ENCODE data around the gene WHRN.

The WHRN gene

GRCh38 chr9:114477642-114478041, 27.6 kb downstream of the WHRN start:
- Histone ChIP-seq H3K36me3 (ENCODE audit: insufficient read depth, low read length) (no peaks in the 10 kb centered on the region), H3K9me3 (ENCODE audit: control insufficient read depth, insufficient read depth, low read length) (no peaks in the 10 kb centered on the region), H3K9ac (ENCODE audit: low read depth, low read length) (no peak overlapping the region), H3K4me1 (ENCODE audit: insufficient read depth, low read length) (peaks cover 8% of the 10 kb centered on the region; the same call in 1 of the 2 replicates)

GRCh38 chr9:114476891-114477469, 28.3 kb downstream of the WHRN start:
- Histone ChIP-seq H3K9ac (ENCODE audit: low read depth, low read length) (no peak overlapping the region), H3K36me3 (ENCODE audit: insufficient read depth, low read length) (no peaks in the 10 kb centered on the region), H3K9me3 (ENCODE audit: control insufficient read depth, insufficient read depth, low read length) (no peaks in the 10 kb centered on the region), H3K4me1 (ENCODE audit: insufficient read depth, low read length) (peaks cover 8% of the 10 kb centered on the region; the same call in 1 of the 2 replicates)

GRCh38 chr9:114475412-114476135, 29.7 kb downstream of the WHRN start:
- Histone ChIP-seq H3K4me1 (ENCODE audit: insufficient read depth, low read length) (peaks cover 8% of the 10 kb centered on the region; the same call in 1 of the 2 replicates), H3K9me3 (ENCODE audit: control insufficient read depth, insufficient read depth, low read length) (no peaks in the 10 kb centered on the region), H3K9ac (ENCODE audit: low read depth, low read length) (no peak overlapping the region), H3K36me3 (ENCODE audit: insufficient read depth, low read length) (no peaks in the 10 kb centered on the region)

- Histone ChIP-seq H3K36me3 (ENCODE audit: insufficient read depth, low read length) (no peaks in the 10 kb centered on the region), H3K9me3 (ENCODE audit: control insufficient read depth, insufficient read depth, low read length) (no peaks in the 10 kb centered on the region), H3K4me1 (ENCODE audit: insufficient read depth, low read length) (peaks cover 8% of the 10 kb centered on the region; the same call in 1 of the 2 replicates), H3K9ac (ENCODE audit: low read depth, low read length) (no peak overlapping the region)
These were observed 30.8 kb downstream of the WHRN start for GRCh38 chr9:114474425-114474824.

- Histone ChIP-seq H3K4me1 (ENCODE audit: insufficient read depth, low read length) (peaks cover 8% of the 10 kb centered on the region; the same call in 1 of the 2 replicates), H3K9ac (ENCODE audit: low read depth, low read length) (no peak overlapping the region), H3K9me3 (ENCODE audit: control insufficient read depth, insufficient read depth, low read length) (no peaks in the 10 kb centered on the region), H3K36me3 (ENCODE audit: insufficient read depth, low read length) (no peaks in the 10 kb centered on the region)
These were observed 31.8 kb downstream of the WHRN start for GRCh38 chr9:114473447-114473801.

GRCh38 chr9:114472765-114473446, 32.4 kb downstream of the WHRN start:
- H3K9ac ChIP-seq (ENCODE audit: low read depth, low read length) = no peak overlapping the region

GRCh38 chr9:114471157-114471556, 34.1 kb downstream of the WHRN start:
- Histone ChIP-seq H3K9ac (ENCODE audit: low read depth, low read length) (no peak overlapping the region), H3K36me3 (ENCODE audit: insufficient read depth, low read length) (no peaks in the 10 kb centered on the region), H3K4me1 (ENCODE audit: insufficient read depth, low read length) (peaks cover 8% of the 10 kb centered on the region; the same call in 1 of the 2 replicates), H3K9me3 (ENCODE audit: control insufficient read depth, insufficient read depth, low read length) (no peaks in the 10 kb centered on the region)

More at GRCh38 chr9:114472765-114473446, 32.4 kb downstream of the WHRN start:
- Histone ChIP-seq H3K9me3 (ENCODE audit: control insufficient read depth, insufficient read depth, low read length) (no peaks in the 10 kb centered on the region), H3K4me1 (ENCODE audit: insufficient read depth, low read length) (peaks cover 8% of the 10 kb centered on the region; the same call in 1 of the 2 replicates), H3K36me3 (ENCODE audit: insufficient read depth, low read length) (no peaks in the 10 kb centered on the region)

GRCh38 chr9:114470581-114470980, 34.7 kb downstream of the WHRN start:
- Histone ChIP-seq H3K36me3 (ENCODE audit: insufficient read depth, low read length) (no peaks in the 10 kb centered on the region), H3K9me3 (ENCODE audit: control insufficient read depth, insufficient read depth, low read length) (no peaks in the 10 kb centered on the region), H3K9ac (ENCODE audit: low read depth, low read length) (no peak overlapping the region), H3K4me1 (ENCODE audit: insufficient read depth, low read length) (peaks cover 8% of the 10 kb centered on the region; the same call in 1 of the 2 replicates)

GRCh38 chr9:114470121-114470520, 35.2 kb downstream of the WHRN start:
- H3K9ac ChIP-seq (ENCODE audit: low read depth, low read length) = no peak overlapping the region
- H3K4me1 ChIP-seq (ENCODE audit: insufficient read depth, low read length) = peaks cover 8% of the 10 kb centered on the region; the same call in 1 of the 2 replicates

GRCh38 chr9:114469091-114469853, 36.0 kb downstream of the WHRN start:
- H3K4me1 ChIP-seq (ENCODE audit: insufficient read depth, low read length) = peaks cover 4% of the 10 kb centered on the region; the same call in 1 of the 2 replicates
- H3K9me3 ChIP-seq (ENCODE audit: control insufficient read depth, insufficient read depth, low read length) = no peaks in the 10 kb centered on the region
- no peak overlapping the region for H3K9ac ChIP-seq (ENCODE audit: low read depth, low read length)
- no peaks in the 10 kb centered on the region for H3K36me3 ChIP-seq (ENCODE audit: insufficient read depth, low read length)

More at GRCh38 chr9:114470121-114470520, 35.2 kb downstream of the WHRN start:
- Histone ChIP-seq H3K9me3 (ENCODE audit: control insufficient read depth, insufficient read depth, low read length) (no peaks in the 10 kb centered on the region), H3K36me3 (ENCODE audit: insufficient read depth, low read length) (no peaks in the 10 kb centered on the region)

GRCh38 chr9:114467910-114468309, 37.4 kb downstream of the WHRN start:
- H3K4me1 ChIP-seq (ENCODE audit: insufficient read depth, low read length) = no peaks in the 10 kb centered on the region
- no peak overlapping the region for H3K9ac ChIP-seq (ENCODE audit: low read depth, low read length)
- no peaks in the 10 kb centered on the region for H3K9me3 ChIP-seq (ENCODE audit: control insufficient read depth, insufficient read depth, low read length)
- H3K36me3 ChIP-seq (ENCODE audit: insufficient read depth, low read length) = no peaks in the 10 kb centered on the region

- H3K36me3 ChIP-seq (ENCODE audit: insufficient read depth, low read length) = no peaks in the 10 kb centered on the region
- no peaks in the 10 kb centered on the region for H3K4me1 ChIP-seq (ENCODE audit: insufficient read depth, low read length)
- no peaks in the 10 kb centered on the region for H3K9me3 ChIP-seq (ENCODE audit: control insufficient read depth, insufficient read depth, low read length)
- no peak overlapping the region for H3K9ac ChIP-seq (ENCODE audit: low read depth, low read length)
These were observed 38.0 kb downstream of the WHRN start for GRCh38 chr9:114467226-114467750.

- Histone ChIP-seq H3K4me1 (ENCODE audit: insufficient read depth, low read length) (no peaks in the 10 kb centered on the region), H3K36me3 (ENCODE audit: insufficient read depth, low read length) (no peaks in the 10 kb centered on the region), H3K9me3 (ENCODE audit: control insufficient read depth, insufficient read depth, low read length) (no peaks in the 10 kb centered on the region), H3K9ac (ENCODE audit: low read depth, low read length) (no peak overlapping the region)
These were observed 39.1 kb downstream of the WHRN start for GRCh38 chr9:114465906-114466900.
